HepG2 (cell line): ENCODE data around the gene BCAS1. TPM values are rescaled to one million over a fixed set of nuclear protein-coding genes. Genes with fewer than 3 reads are reported as not detected.
"Not testable (repeated sequence)": the region's sequence is repeated elsewhere in the genome, so short reads cannot be mapped to it uniquely, and the experiment has no call there.

ENCODE experiments used
- ATAC-seq: fragments of 200-7000 bp; cut with Tn5 transposase; 3 replicates; pipeline ENCODE4 v1.9.1; 2020; ENCODE audit warnings: mild to moderate bottlenecking, moderate library complexity
- BruUV-seq: library from RNA; stranded (reverse); fragments of 400-500 nt; replicated peaks from 2 replicates; lab custom pipeline; 2021; lab: Mats Ljungman, UMichigan
- CTCF ChIA-PET: fragments of 300-600 bp; formaldehyde crosslinking; extraction: SDS; loops from one replicate; lab custom pipeline; 2021; ENCODE audit warnings: low total read pairs, inconsistent platforms, low intra/inter-chr PET ratio; lab: Yijun Ruan, JAX
- POLR2A ChIA-PET: fragments of 350-600 bp; sonication (Branson Sonifier 250); formaldehyde crosslinking; loops from one replicate; lab custom pipeline; 2020; ENCODE audit warnings: antibody characterized with exemption, inconsistent platforms; lab: Yijun Ruan, JAX
- DNase-seq: peaks from one replicate; pipeline ENCODE4 v3.0.0-alpha.2; 2015; ENCODE audit warnings: low spot score
- FAIRE-seq: peaks from 3 replicates; lab custom pipeline; 2011; peaks lifted over from hg19 to GRCh38; lab: Jason Lieb, UNC
- H2AFZ ChIP-seq: one replicate; pipeline ENCODE4 v1.6.1; 2011; ENCODE audit warnings: low read length, inconsistent platforms
- H3K27ac ChIP-seq: fragments of 300-600 bp; 3 replicates; pipeline ENCODE4 v1.8.0; 2011; ENCODE audit warnings: mixed run types, mild to moderate bottlenecking, mixed read lengths, low read length, inconsistent platforms; ENCODE audit not compliant: insufficient read depth; ENCODE audit errors: extremely low read length
- H3K27me3 ChIP-seq, 2 experiments: fragments of 200-600 bp in 1 of 2; 2 replicates in 1 of 2; 3 replicates in 1 of 2; pipeline versions ENCODE4 v1.6.0 to v1.8.0; 2011; ENCODE audit warnings: low read length in 2 of 2, mild to moderate bottlenecking in 2 of 2, moderate library complexity in 2 of 2, inconsistent platforms in 1 of 2; ENCODE audit not compliant: insufficient read depth in 2 of 2, control insufficient read depth in 1 of 2
- H3K36me3 ChIP-seq, 2 experiments: fragments of 200-600 bp in 1 of 2; replicated peaks in 1 of 2; 2 replicates in 1 of 2; 3 replicates in 1 of 2; pipeline versions ENCODE4 v1.5.1 to v1.8.0; 2011; ENCODE audit warnings: low read length in 2 of 2, inconsistent platforms in 1 of 2; ENCODE audit not compliant: insufficient read depth in 2 of 2, control insufficient read depth in 1 of 2
- H3K4me1 ChIP-seq: 2 replicates; pipeline ENCODE4 v1.5.1; 2012; ENCODE audit warnings: low read length, inconsistent platforms; ENCODE audit not compliant: insufficient read depth
- H3K4me2 ChIP-seq: 2 replicates; pipeline ENCODE4 v1.6.0; 2011; ENCODE audit warnings: low read depth, low read length, inconsistent platforms
- H3K4me3 ChIP-seq, 3 experiments: fragments of 200-600 bp in 1 of 3; sonication (generic), shearing (Covaris generic) in 1 of 3; replicated peaks in 1 of 3; 2 replicates each; pipeline ENCODE4 v1.5.1; 2011 to 2016; ENCODE audit warnings: low read length in 3 of 3, inconsistent platforms in 2 of 3, low read depth in 2 of 3, mild to moderate bottlenecking in 2 of 3, control low read depth in 1 of 3, mixed read lengths in 1 of 3; ENCODE audit not compliant: insufficient read depth in 1 of 3
- H3K79me2 ChIP-seq: one replicate; pipeline ENCODE4 v1.6.1; 2011; ENCODE audit warnings: low read length, inconsistent platforms; ENCODE audit not compliant: insufficient read depth
- H3K9ac ChIP-seq: 2 replicates; pipeline ENCODE4 v1.6.0; 2011; ENCODE audit warnings: mild to moderate bottlenecking, low read depth, low read length, inconsistent platforms; ENCODE audit not compliant: insufficient read depth
- H3K9me3 ChIP-seq: 2 replicates; pipeline ENCODE4 v1.5.1; 2012; ENCODE audit warnings: mild to moderate bottlenecking, low read length
- H4K20me1 ChIP-seq: 2 replicates; pipeline ENCODE4 v1.6.0; 2011; ENCODE audit warnings: inconsistent platforms, mild to moderate bottlenecking, low read length, moderate library complexity; ENCODE audit not compliant: insufficient read depth
- FOSL1 ChIP-seq: sonication (generic); formaldehyde crosslinking; IDR thresholded peaks from 2 replicates; pipeline ENCODE4 v1.9.0; 2021; ENCODE audit warnings: missing genetic modification reagents, borderline replicate concordance
- GTF3A ChIP-seq: sonication (generic); formaldehyde crosslinking; conservative IDR thresholded peaks from 2 replicates; pipeline ENCODE4 v1.4.0; 2020; ENCODE audit warnings: mild to moderate bottlenecking, missing genetic modification reagents
- MAFF ChIP-seq: IDR thresholded peaks from 2 replicates; pipeline ENCODE4 v1.6.1; 2011; ENCODE audit warnings: low read depth, low read length, improper control_type of control experiment
- MAFK ChIP-seq, 2 experiments: IDR thresholded peaks in 1 of 2; conservative IDR thresholded peaks in 1 of 2; 2 replicates each; pipeline ENCODE4 v1.6.1; 2011; ENCODE audit warnings: improper control_type of control experiment in 2 of 2, low read length in 2 of 2
- NFYB ChIP-seq: sonication (generic); formaldehyde crosslinking; IDR thresholded peaks from 2 replicates; pipeline ENCODE4 v1.4.0; 2020; ENCODE audit warnings: missing genetic modification reagents
- NFYC ChIP-seq: IDR thresholded peaks from 2 replicates; pipeline ENCODE4 v1.6.1; 2016; ENCODE audit warnings: missing genetic modification reagents, missing compliant biosample characterization
- RFX5 ChIP-seq: IDR thresholded peaks from 2 replicates; pipeline ENCODE4 v1.6.1; 2011; ENCODE audit warnings: low read depth, low read length, improper control_type of control experiment
- ZNF737 ChIP-seq: sonication (generic); formaldehyde crosslinking; IDR thresholded peaks from 2 replicates; pipeline ENCODE4 v1.5.0; 2020; ENCODE audit warnings: missing genetic modification reagents, mild to moderate bottlenecking, borderline replicate concordance
- WGBS: methylation state at CpG from one replicate; pipeline ENCODE4 v1.1.6; 2017; ENCODE audit warnings: low lambda C conversion rate; 5-methylcytosine and 5-hydroxymethylcytosine counted together
- in situ Hi-C: cut with HindIII; loops from 2 replicates; pipeline ENCODE4 v1.10.0; 2017; ENCODE audit warnings: low pct_unique_long_range_greater_than_20kb; ENCODE audit not compliant: extremely low pct_ligation_motif_present
- intact Hi-C: fragments of 100-400 bp; cut with micrococcal nuclease; formaldehyde crosslinking; loops from one replicate; pipeline ENCODE4 v1.10.0; 2022; ENCODE audit not compliant: unreplicated experiment
- polyA plus RNA-seq, 8 experiments: library from polyadenylated mRNA; depleted of rRNA in 3 of 8; stranded (reverse) in 7 of 8; unstranded in 1 of 8; fragments of >200 nt; fragmentation: Illumina TruSeq in 4 of 8; extraction: Trizol in 4 of 8; gene quantifications; 2 replicates each; pipeline versions ENCODE4 v1.2.1 to v1.2.3, GENCODE V29; 2011 to 2016; ENCODE audit warnings: low read depth in 4 of 8, missing spikeins in 1 of 8, mixed read lengths in 1 of 8; ENCODE audit not compliant: insufficient read depth in 1 of 8
- total RNA-seq, 5 experiments: library from RNA; depleted of rRNA; stranded (reverse); fragments of >200 nt; fragmentation: Illumina TruSeq; extraction: Trizol; gene quantifications; 2 replicates each; pipeline ENCODE4 v1.2.3, GENCODE V29; 2016; ENCODE audit warnings: low read depth in 1 of 5

The BCAS1 gene
- total and polyA plus RNA-seq, 2 of the 13 experiments (the other 11 are each of a cell fraction or from before 2014, with no cell fraction given) = 0.55 to 0.91 TPM

- no peak for TF ChIP-seq ZNF737 (CRISPR knock-in tag)
- no peak for TF ChIP-seq FOSL1 (CRISPR knock-in tag)
- no peak for TF ChIP-seq RFX5
- TF ChIP-seq GTF3A = no peak
- TF ChIP-seq, all 625 proteins: peak for 0
Observed at GRCh38 chr20:53974785-53975555, 95.4 kb downstream of the BCAS1 start (continued).

GRCh38 chr20:53973882-53974281 lies 96.5 kb downstream of the BCAS1 start:
- H3K9me3 ChIP-seq, H2AFZ ChIP-seq, CTCF ChIA-PET, H3K9ac ChIP-seq, ATAC-seq, FAIRE-seq, H3K79me2 ChIP-seq, H3K4me2 ChIP-seq, H3K36me3 ChIP-seq, H4K20me1 ChIP-seq, H3K27ac ChIP-seq, intact Hi-C loops, in situ Hi-C loops, BruUV-seq, DNase-seq, H3K27me3 ChIP-seq, H3K4me3 ChIP-seq, POLR2A ChIA-PET, H3K4me1 ChIP-seq: not testable (repeated sequence)
- TF ChIP-seq MAFF = peak; percentile 89
- peak; percentile 58 for TF ChIP-seq NFYB
- TF ChIP-seq NFYC (CRISPR knock-in tag) = peak; percentile 32; the same call in 1 of the 2 replicates
- peak; percentile 85 to 88 for TF ChIP-seq MAFK (conservative IDR thresholded peaks at IDR 0.05 in 1 of 2, IDR thresholded peaks at IDR 0.05 in 1 of 2; ENCODE audit: low read length in 2 of 2)
- WGBS = 58% methylated on average over 5 of the region's 5 CpGs
